ENCODE results near the gene NPHP1.
"Not testable (repeated sequence)": the region's sequence is repeated elsewhere in the genome, so short reads cannot be mapped to it uniquely, and the experiment has no call there.

NPHP1 gene

GRCh38 chr2:110131166-110131565, 73.6 kb downstream of the NPHP1 start:
- DNase-seq (ENCODE audit: low read depth in 2 of 3, low spot score in 2 of 3): no peak

- no peak for DNase-seq (ENCODE audit: low read depth in 2 of 3, low spot score in 2 of 3)
Observed at GRCh38 chr2:110130757-110131156, 74.1 kb downstream of the NPHP1 start.

- DNase-seq (ENCODE audit: low read depth in 2 of 3, low spot score in 2 of 3): no peak
Observed at GRCh38 chr2:110126906-110127305, 77.9 kb downstream of the NPHP1 start.

GRCh38 chr2:110126086-110126773, 78.6 kb downstream of the NPHP1 start:
- DNase-seq (ENCODE audit: low read depth in 2 of 3, low spot score in 2 of 3): no peak

GRCh38 chr2:110124939-110125691, 79.7 kb downstream of the NPHP1 start:
- no peak for DNase-seq (ENCODE audit: low read depth in 2 of 3, low spot score in 2 of 3)

- DNase-seq (ENCODE audit: low read depth in 2 of 3, low spot score in 2 of 3): no peak
Observed at GRCh38 chr2:110124038-110124825, 80.6 kb downstream of the NPHP1 start.

- DNase-seq (ENCODE audit: low read depth in 2 of 3, low spot score in 2 of 3): no peak
Observed at GRCh38 chr2:110121592-110121991, 83.2 kb downstream of the NPHP1 start.

GRCh38 chr2:110121052-110121334, 83.8 kb downstream of the NPHP1 start:
- DNase-seq (ENCODE audit: low read depth in 2 of 3, low spot score in 2 of 3): no peak

- DNase-seq (ENCODE audit: low read depth in 2 of 3, low spot score in 2 of 3): no peak
Observed at GRCh38 chr2:110120171-110121051, 84.4 kb downstream of the NPHP1 start.

- DNase-seq (ENCODE audit: low read depth in 2 of 3, low spot score in 2 of 3): no peak
Observed at GRCh38 chr2:110116033-110116710, 88.6 kb downstream of the NPHP1 start.

- no peak for DNase-seq (ENCODE audit: low read depth in 2 of 3, low spot score in 2 of 3)
Observed at GRCh38 chr2:110115291-110116032, 89.4 kb downstream of the NPHP1 start, which contains the start of gene MALL. MALL (minus strand) TSS chr2:110115822; CDS start chr2:110115792, 30 bp downstream.

GRCh38 chr2:110114831-110115255, 90.0 kb downstream of the NPHP1 start:
- no peak for DNase-seq (ENCODE audit: low read depth in 2 of 3, low spot score in 2 of 3)

- DNase-seq (ENCODE audit: low read depth in 2 of 3, low spot score in 2 of 3): no peak
Observed at GRCh38 chr2:110113961-110114591, 90.7 kb downstream of the NPHP1 start.

- not testable (repeated sequence) for DNase-seq (ENCODE audit: low read depth in 2 of 3, low spot score in 2 of 3)
Observed at GRCh38 chr2:110108291-110108690, 96.5 kb downstream of the NPHP1 start.

- DNase-seq (ENCODE audit: low read depth in 2 of 3, low spot score in 2 of 3): no peak
Observed at GRCh38 chr2:110107092-110108079, 97.4 kb downstream of the NPHP1 start.

- no peak for DNase-seq (ENCODE audit: low read depth in 2 of 3, low spot score in 2 of 3)
Observed at GRCh38 chr2:110106642-110107041, 98.2 kb downstream of the NPHP1 start.

- no peak for DNase-seq (ENCODE audit: low read depth in 2 of 3, low spot score in 2 of 3)
Observed at GRCh38 chr2:110105608-110106467, 99.0 kb downstream of the NPHP1 start.

Measured in activated CD8-positive, alpha-beta memory T cell treated with anti-CD3 and anti-CD28 coated beads for 48 hours (primary cell).